Testis (tissue), 2 donors: ENCODE results near the gene FAU.

Experiments
- POLR2A ChIP-seq: fragments of 450-650 bp; IDR thresholded peaks from one replicate; pipeline ENCODE4 v1.6.1; 2017; ENCODE audit warnings: antibody characterized with exemption, mild to moderate bottlenecking, moderate library complexity
- TF ChIP-seq, protein P1 (sequence below), 3 experiments: fragments of 450-650 bp in 2 of 3; fragments of 200-600 bp in 1 of 3; sonication (generic) in 1 of 3; IDR thresholded peaks; one replicate each; pipeline ENCODE4 v1.5.1; 2016 to 2019; ENCODE audit warnings: antibody characterized with exemption in 3 of 3, mild to moderate bottlenecking in 2 of 3, moderate library complexity in 1 of 3

DNA sequence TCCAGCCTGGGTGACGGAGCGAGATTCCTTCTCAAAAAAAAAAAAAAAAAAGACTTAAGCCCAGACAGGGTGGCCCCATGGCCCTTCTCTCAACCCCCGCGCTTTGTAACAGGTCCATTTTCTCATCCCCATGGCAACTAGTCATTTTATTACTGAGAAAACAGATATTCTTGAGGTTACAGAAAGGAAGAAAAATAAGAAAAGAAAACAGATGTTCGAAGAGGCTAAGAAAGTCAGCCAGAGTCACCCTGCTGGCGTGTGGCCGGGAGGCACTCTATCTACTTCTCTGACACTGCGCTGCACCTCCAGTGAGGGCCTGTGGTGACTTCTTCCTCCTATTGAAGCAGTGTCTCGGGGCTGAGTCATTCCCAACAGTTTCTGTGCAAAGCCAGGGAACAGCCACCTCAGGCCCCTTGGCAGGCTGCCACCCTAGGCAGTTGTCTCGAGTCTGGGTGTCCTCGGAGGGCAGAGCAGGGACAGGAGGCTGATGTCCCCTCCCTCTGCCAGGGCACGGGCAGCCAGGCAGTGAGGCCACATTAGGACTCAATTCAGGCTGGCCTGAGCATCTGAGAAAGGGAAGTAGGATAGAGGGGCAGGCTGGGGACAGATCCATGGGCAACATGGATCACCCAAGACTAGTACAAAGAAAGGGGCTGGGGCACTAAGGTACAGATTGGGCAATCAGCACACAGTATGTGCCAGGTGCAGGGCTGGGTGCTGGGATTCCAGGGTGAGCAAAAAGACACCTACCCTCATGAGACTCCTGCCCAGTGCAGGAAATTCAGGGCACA, 28.8 kb upstream of the FAU start:
- TF ChIP-seq, protein P1, sequence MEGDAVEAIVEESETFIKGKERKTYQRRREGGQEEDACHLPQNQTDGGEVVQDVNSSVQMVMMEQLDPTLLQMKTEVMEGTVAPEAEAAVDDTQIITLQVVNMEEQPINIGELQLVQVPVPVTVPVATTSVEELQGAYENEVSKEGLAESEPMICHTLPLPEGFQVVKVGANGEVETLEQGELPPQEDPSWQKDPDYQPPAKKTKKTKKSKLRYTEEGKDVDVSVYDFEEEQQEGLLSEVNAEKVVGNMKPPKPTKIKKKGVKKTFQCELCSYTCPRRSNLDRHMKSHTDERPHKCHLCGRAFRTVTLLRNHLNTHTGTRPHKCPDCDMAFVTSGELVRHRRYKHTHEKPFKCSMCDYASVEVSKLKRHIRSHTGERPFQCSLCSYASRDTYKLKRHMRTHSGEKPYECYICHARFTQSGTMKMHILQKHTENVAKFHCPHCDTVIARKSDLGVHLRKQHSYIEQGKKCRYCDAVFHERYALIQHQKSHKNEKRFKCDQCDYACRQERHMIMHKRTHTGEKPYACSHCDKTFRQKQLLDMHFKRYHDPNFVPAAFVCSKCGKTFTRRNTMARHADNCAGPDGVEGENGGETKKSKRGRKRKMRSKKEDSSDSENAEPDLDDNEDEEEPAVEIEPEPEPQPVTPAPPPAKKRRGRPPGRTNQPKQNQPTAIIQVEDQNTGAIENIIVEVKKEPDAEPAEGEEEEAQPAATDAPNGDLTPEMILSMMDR (IDR thresholded peaks at IDR 0.05), result no peak
- no peak for TF ChIP-seq POLR2A
